K562 (cell line): Measurements from ENCODE around the gene ACLY. TPM values are rescaled to one million over a fixed set of nuclear protein-coding genes. Genes with fewer than 3 reads are reported as not detected.

Source experiments
- ATAC-seq: fragments of 200-7000 bp; cut with Tn5 transposase; 3 replicates; pipeline ENCODE4 v1.9.1; 2020; ENCODE audit warnings: moderate library complexity
- BruUV-seq: library from RNA; stranded (reverse); fragments of 400-500 nt; replicated peaks from 2 replicates; lab custom pipeline; 2021; lab: Mats Ljungman, UMichigan
- CTCF ChIA-PET: fragments of 300-600 bp; formaldehyde crosslinking; extraction: SDS; loops from one replicate; lab custom pipeline; 2021; ENCODE audit warnings: low intra/inter-chr PET ratio; lab: Yijun Ruan, JAX
- POLR2A ChIA-PET: fragments of 300-600, 350-650 bp; sonication (Branson Sonifier 250); formaldehyde crosslinking; extraction: SDS; loops from one replicate; lab custom pipeline; 2021; ENCODE audit warnings: antibody characterized with exemption, inconsistent platforms; lab: Yijun Ruan, JAX
- DNase-seq, 4 experiments: peaks; one replicate each; pipeline versions ENCODE4 v3.0.0 to v3.0.0-alpha.2; 2011 to 2018; ENCODE audit warnings: low spot score in 3 of 4, mixed read lengths in 3 of 4; ENCODE audit errors: extremely low read depth in 1 of 4
- FAIRE-seq: peaks from 2 replicates; lab custom pipeline; 2011; peaks lifted over from hg19 to GRCh38; lab: Jason Lieb, UNC
- H2AFZ ChIP-seq: 2 replicates; pipeline ENCODE4 v1.6.0; 2011; ENCODE audit warnings: low read depth, low read length, control low read depth, inconsistent platforms
- H3K27ac ChIP-seq: fragments of 200-600 bp; 3 replicates; pipeline ENCODE4 v1.8.0; 2011; ENCODE audit warnings: low read depth, mild to moderate bottlenecking, control low read depth, inconsistent platforms, low read length, moderate library complexity, mixed read lengths; ENCODE audit errors: extremely low read depth
- H3K27me3 ChIP-seq, 2 experiments: fragments of 300-600 bp in 1 of 2; 2 replicates in 1 of 2; 3 replicates in 1 of 2; pipeline versions ENCODE4 v1.6.0 to v1.8.0; 2011; ENCODE audit warnings: inconsistent platforms in 2 of 2, low read length in 2 of 2, mild to moderate bottlenecking in 1 of 2, mixed read lengths in 1 of 2, moderate library complexity in 1 of 2; ENCODE audit not compliant: control insufficient read depth in 2 of 2, insufficient read depth in 2 of 2
- H3K36me3 ChIP-seq: fragments of 300-600 bp; 3 replicates; pipeline ENCODE4 v1.8.0; 2011; ENCODE audit warnings: mild to moderate bottlenecking, low read length, inconsistent platforms; ENCODE audit not compliant: control insufficient read depth, insufficient read depth
- H3K4me1 ChIP-seq, 2 experiments: fragments of 200-600 bp in 1 of 2; replicated peaks in 1 of 2; 2 replicates in 1 of 2; 3 replicates in 1 of 2; pipeline versions ENCODE4 v1.5.1 to v1.8.0; 2011; ENCODE audit warnings: inconsistent platforms in 2 of 2, low read length in 2 of 2, mild to moderate bottlenecking in 1 of 2, mixed read lengths in 1 of 2, moderate library complexity in 1 of 2; ENCODE audit not compliant: control insufficient read depth in 2 of 2, insufficient read depth in 2 of 2
- H3K4me2 ChIP-seq: 2 replicates; pipeline ENCODE4 v1.6.1; 2011; ENCODE audit warnings: low read length, control low read depth, inconsistent platforms, mixed read lengths; ENCODE audit not compliant: insufficient read depth
- H3K4me3 ChIP-seq: fragments of 200-600 bp; sonication (generic), shearing (Covaris generic); 2 replicates; pipeline ENCODE4 v1.5.1; 2016; ENCODE audit warnings: control low read depth, inconsistent platforms
- H3K79me2 ChIP-seq: fragments of 200-600 bp; 3 replicates; pipeline ENCODE4 v1.8.0; 2011; ENCODE audit warnings: low read length, inconsistent platforms; ENCODE audit not compliant: control insufficient read depth, insufficient read depth
- H3K9ac ChIP-seq, 2 experiments: 2 replicates each; pipeline versions ENCODE4 v1.6.0 to v1.6.1; 2011; ENCODE audit warnings: low read depth in 2 of 2, low read length in 2 of 2, control low read depth in 1 of 2, inconsistent platforms in 1 of 2, mild to moderate bottlenecking in 1 of 2, mixed read lengths in 1 of 2; ENCODE audit not compliant: insufficient read depth in 1 of 2
- H3K9me1 ChIP-seq: one replicate; pipeline ENCODE4 v1.6.0; 2011; ENCODE audit warnings: inconsistent platforms, mild to moderate bottlenecking, low read length, moderate library complexity; ENCODE audit not compliant: control insufficient read depth, insufficient read depth
- H3K9me3 ChIP-seq: replicated peaks from 2 replicates; pipeline ENCODE4 v1.5.1; 2011; ENCODE audit warnings: low read depth, low read length, inconsistent platforms; ENCODE audit not compliant: control insufficient read depth, insufficient read depth
- H4K20me1 ChIP-seq: replicated peaks from 2 replicates; pipeline ENCODE4 v1.6.1; 2011; ENCODE audit warnings: low read length, inconsistent platforms, mixed read lengths; ENCODE audit not compliant: control insufficient read depth, insufficient read depth
- CREM ChIP-seq: IDR thresholded peaks from 2 replicates; pipeline ENCODE4 v1.6.1; 2014; ENCODE audit warnings: antibody characterized with exemption, low read depth
- FIP1L1 ChIP-seq: fragments of 200-400 bp; formaldehyde crosslinking; IDR thresholded peaks from 2 replicates; pipeline ENCODE4 v1.6.1; 2018; ENCODE audit warnings: mild to moderate bottlenecking, low read depth, low read length; ENCODE audit not compliant: poor library complexity, severe bottlenecking
- HLTF ChIP-seq: fragments of 450-650 bp; IDR thresholded peaks from 2 replicates; pipeline ENCODE4 v1.6.1; 2016
- L3MBTL2 ChIP-seq: fragments of 450-650 bp; IDR thresholded peaks from 2 replicates; pipeline ENCODE4 v1.6.1; 2016; ENCODE audit warnings: mild to moderate bottlenecking, moderate library complexity
- POLR2A ChIP-seq: fragments of 450-650 bp; conservative IDR thresholded peaks from 2 replicates; pipeline ENCODE4 v1.6.1; 2016
- SOX6 ChIP-seq: fragments of 450-650 bp; IDR thresholded peaks from 2 replicates; pipeline ENCODE4 v1.6.1; 2014; ENCODE audit warnings: mild to moderate bottlenecking
- TEAD1 ChIP-seq, 2 experiments: fragments of 450-650 bp in 1 of 2; sonication (generic) in 1 of 2; formaldehyde crosslinking; IDR thresholded peaks; 2 replicates each; pipeline versions ENCODE4 v1.4.0 to v1.8.0; 2020 to 2022; ENCODE audit warnings: mild to moderate bottlenecking in 2 of 2, missing genetic modification reagents in 1 of 2
- TGIF2 ChIP-seq: sonication (generic); formaldehyde crosslinking; IDR thresholded peaks from 2 replicates; pipeline ENCODE4 v1.8.1; 2022; ENCODE audit warnings: mild to moderate bottlenecking, missing genetic modification reagents, moderate library complexity
- UBTF ChIP-seq, 2 experiments: IDR thresholded peaks; 2 replicates each; pipeline ENCODE4 v1.6.1; 2012; ENCODE audit warnings: improper control_type of control experiment in 2 of 2, low read depth in 2 of 2, low read length in 2 of 2, borderline replicate concordance in 1 of 2
- ZC3H8 ChIP-seq: fragments of 450-650 bp; IDR thresholded peaks from 2 replicates; pipeline ENCODE4 v1.6.1; 2017
- ZNF589 ChIP-seq: fragments of 200-800 bp; sonication (Bioruptor generic); IDR thresholded peaks from 2 replicates; pipeline ENCODE4 v1.6.1; 2016; ENCODE audit warnings: low read depth, missing genetic modification characterization, missing compliant biosample characterization
- ZNF696 ChIP-seq: fragments of 250-450 bp; sonication (Bioruptor Pico); conservative IDR thresholded peaks from 2 replicates; pipeline ENCODE4 v1.4.0; 2020; ENCODE audit warnings: mild to moderate bottlenecking, moderate library complexity
- WGBS: fragments of 100-300 bp; shearing (Covaris generic); methylation state at CpG from one replicate; pipeline ENCODE4 v1.1.6; 2016; ENCODE audit warnings: low coverage, mixed read lengths; ENCODE audit not compliant: insufficient coverage; ENCODE audit errors: missing lambda C conversion rate; 5-methylcytosine and 5-hydroxymethylcytosine counted together
- in situ Hi-C: fragments of 300-500 bp; cut with MboI; formaldehyde crosslinking; loops from 4 replicates; pipeline ENCODE4 v1.15.0; 2018; ENCODE audit warnings: inconsistent platforms, mixed read lengths
- intact Hi-C: fragments of 100-400 bp; cut with micrococcal nuclease; formaldehyde crosslinking; loops from 2 replicates; pipeline ENCODE4 v1.14.2; 2022
- polyA plus RNA-seq, 8 experiments: library from polyadenylated mRNA; depleted of rRNA in 4 of 8; stranded (reverse) in 5 of 8; unstranded in 3 of 8; fragments of >200 nt; fragmentation: Nextera tagmentation in 2 of 8; fragmentation: Illumina TruSeq in 1 of 8; extraction: Ambion mirVana in 2 of 8; extraction: Trizol in 1 of 8; gene quantifications; 2 replicates each; pipeline versions ENCODE4 v1.2.1 to v1.2.3, GENCODE V29; 2011 to 2014; ENCODE audit warnings: inconsistent platforms in 1 of 8, missing spikeins in 1 of 8
- total RNA-seq, 7 experiments: library from RNA; depleted of rRNA in 6 of 7; stranded (reverse); fragments of >200 nt in 6 of 7; fragmentation: Illumina TruSeq in 2 of 7; extraction: Trizol in 2 of 7; gene quantifications; 2 replicates each; pipeline versions ENCODE4 v1.2.1 to v1.2.3, GENCODE V29; 2011 to 2021; ENCODE audit warnings: low replicate concordance in 1 of 7
- TF ChIP-seq, protein P1 (sequence below): sonication (generic); formaldehyde crosslinking; IDR thresholded peaks from 2 replicates; pipeline ENCODE4 v1.8.1; 2023; ENCODE audit warnings: mild to moderate bottlenecking, missing genetic modification reagents

Gene ACLY
- total and polyA plus RNA-seq, 9 of the 15 experiments (the other 6 are each of a cell fraction or from before 2014, with no cell fraction given): 42.9 to 280 (median 125) TPM

GRCh38 chr17:41865596-41865893 is 53.2 kb downstream of the ACLY start:
- Histone ChIP-seq H3K9me1 (no peaks in the 10 kb centered on the region), H3K27ac (peak overlapping the region; percentile 52), H3K4me3 (peak overlapping the region; percentile 96), H3K9ac (peak overlapping the region in 1 of 2 experiments; percentile 88; a peak in 2 of 4 replicates), H3K27me3 (no peaks in the 10 kb centered on the region), H3K4me2 (peak overlapping the region; percentile 79), H3K36me3 (peaks cover 37% of the 10 kb centered on the region), H2AFZ (peak overlapping the region; percentile 93), H4K20me1 (peaks cover 17% of the 10 kb centered on the region; the same call in 1 of the 2 replicates), H3K79me2 (peaks cover 40% of the 10 kb centered on the region), H3K4me1 (peaks cover 20 to 25% of the 10 kb centered on the region in 2 experiments), H3K9me3 (no peaks in the 10 kb centered on the region)
- in situ Hi-C loops (no loop called here), intact Hi-C loops (loop anchor here (2.0 kb wide), 1 partner anchor 79 kb away; the partner anchor contains the start of gene JUP)
- ATAC-seq (no peak), DNase-seq (no peak), FAIRE-seq (peak; percentile 85)
- CTCF ChIA-PET: interaction anchor here (0.7 kb wide), 1 partner anchor 323 kb away, joined by 5 read pairs; no protein-coding TSS in a partner anchor
- no TSS peak for BruUV-seq
- WGBS: 2% methylated on average over 10 of the region's 10 CpGs
- POLR2A ChIA-PET: interaction anchor here (0.6 to 2.3 kb wide), 15 partner anchors 9 to 1314 kb away, joined by 3 to 10 read pairs (median 4); partner anchors contain the start of genes JUP and KLHL10
- 0 out of 2 replicates have a peak, but pooled peaks have one; percentile 55 for TF ChIP-seq L3MBTL2
- no peak for TF ChIP-seq TGIF2 (CRISPR knock-in tag)
- TF ChIP-seq SOX6: 0 out of 2 replicates have a peak, but pooled peaks have one; percentile 2
- peak; percentile 2 for TF ChIP-seq FIP1L1
- 0 out of 2 replicates have a peak, but pooled peaks have one; percentile 33 for TF ChIP-seq HLTF
- no peak for TF ChIP-seq ZNF589 (CRISPR knock-in tag)
- TF ChIP-seq ZNF696: no peak
- TF ChIP-seq POLR2A: peak; percentile 48; the same call in 1 of the 2 replicates
- 0 out of 4 replicates have a peak, but pooled peaks of 1 of the 2 experiments have one; percentile 7 for TF ChIP-seq TEAD1 (CRISPR knock-in tag; IDR thresholded peaks at IDR 0.05)
- TF ChIP-seq UBTF (IDR thresholded peaks at IDR 0.05; ENCODE audit: borderline replicate concordance in 1 of 2, low read depth in 2 of 2, low read length in 2 of 2): 0 out of 4 replicates have a peak, but pooled peaks of 1 of the 2 experiments have one; percentile 50
- TF ChIP-seq, protein P1, sequence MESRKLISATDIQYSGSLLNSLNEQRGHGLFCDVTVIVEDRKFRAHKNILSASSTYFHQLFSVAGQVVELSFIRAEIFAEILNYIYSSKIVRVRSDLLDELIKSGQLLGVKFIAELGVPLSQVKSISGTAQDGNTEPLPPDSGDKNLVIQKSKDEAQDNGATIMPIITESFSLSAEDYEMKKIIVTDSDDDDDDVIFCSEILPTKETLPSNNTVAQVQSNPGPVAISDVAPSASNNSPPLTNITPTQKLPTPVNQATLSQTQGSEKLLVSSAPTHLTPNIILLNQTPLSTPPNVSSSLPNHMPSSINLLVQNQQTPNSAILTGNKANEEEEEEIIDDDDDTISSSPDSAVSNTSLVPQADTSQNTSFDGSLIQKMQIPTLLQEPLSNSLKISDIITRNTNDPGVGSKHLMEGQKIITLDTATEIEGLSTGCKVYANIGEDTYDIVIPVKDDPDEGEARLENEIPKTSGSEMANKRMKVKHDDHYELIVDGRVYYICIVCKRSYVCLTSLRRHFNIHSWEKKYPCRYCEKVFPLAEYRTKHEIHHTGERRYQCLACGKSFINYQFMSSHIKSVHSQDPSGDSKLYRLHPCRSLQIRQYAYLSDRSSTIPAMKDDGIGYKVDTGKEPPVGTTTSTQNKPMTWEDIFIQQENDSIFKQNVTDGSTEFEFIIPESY (CRISPR knock-in tag): peak; percentile 43; the same call in 1 of the 2 replicates
- peak; percentile 56; the same call in 1 of the 2 replicates for TF ChIP-seq CREM
- 0 out of 2 replicates have a peak, but pooled peaks have one; percentile 42 for TF ChIP-seq ZC3H8
